Fibroblast of lung (primary cell): ENCODE data around the gene NF2. TPM values are rescaled to one million over a fixed set of nuclear protein-coding genes. Genes with fewer than 3 reads are reported as not detected.

ENCODE experiments used
- DNase-seq, 2 donors: peaks; one replicate each; pipeline versions ENCODE4 v3.0.0 to v3.0.0-alpha.2; 2010; ENCODE audit warnings: low read depth in 2 of 2
- H2AFZ ChIP-seq: 2 replicates; pipeline ENCODE4 v1.5.1; 2012; ENCODE audit warnings: low read length, control low read depth, inconsistent platforms
- H3K27ac ChIP-seq: 2 replicates; pipeline ENCODE4 v1.5.1; 2011; ENCODE audit warnings: low read length, control low read depth; ENCODE audit not compliant: insufficient read depth
- H3K27me3 ChIP-seq: 2 replicates; pipeline ENCODE4 v1.5.1; 2011; ENCODE audit warnings: mild to moderate bottlenecking, low read length; ENCODE audit not compliant: control insufficient read depth, insufficient read depth
- H3K36me3 ChIP-seq: 2 replicates; pipeline ENCODE4 v1.5.1; 2011; ENCODE audit warnings: low read length; ENCODE audit not compliant: control insufficient read depth, insufficient read depth
- H3K4me1 ChIP-seq: 2 replicates; pipeline ENCODE4 v1.5.1; 2011; ENCODE audit warnings: low read length; ENCODE audit not compliant: control insufficient read depth, insufficient read depth; ENCODE audit errors: extremely low read depth
- H3K4me2 ChIP-seq: 2 replicates; pipeline ENCODE4 v1.5.1; 2011; ENCODE audit warnings: low read length, control low read depth; ENCODE audit not compliant: insufficient read depth; ENCODE audit errors: extremely low read depth
- H3K4me3 ChIP-seq, 4 experiments: fragments of 200-600 bp in 1 of 4; sonication (generic) in 1 of 4; replicated peaks in 1 of 4; 2 replicates each; pipeline ENCODE4 v1.5.1; 2011 to 2016; ENCODE audit warnings: low read length in 4 of 4, low read depth in 3 of 4, mild to moderate bottlenecking in 3 of 4, control low read depth in 2 of 4, inconsistent platforms in 1 of 4, mixed read lengths in 1 of 4; ENCODE audit not compliant: insufficient read depth in 1 of 4; ENCODE audit errors: control extremely low read depth in 1 of 4
- H3K79me2 ChIP-seq: 2 replicates; pipeline ENCODE4 v1.5.1; 2012; ENCODE audit warnings: mild to moderate bottlenecking, low read length, inconsistent platforms; ENCODE audit not compliant: control insufficient read depth, insufficient read depth
- H3K9ac ChIP-seq: 2 replicates; pipeline ENCODE4 v1.5.1; 2011; ENCODE audit warnings: mild to moderate bottlenecking, low read length, control low read depth; ENCODE audit not compliant: insufficient read depth
- H3K9me3 ChIP-seq: 2 replicates; pipeline ENCODE4 v1.5.1; 2012; ENCODE audit warnings: low read depth, low read length; ENCODE audit not compliant: control insufficient read depth, insufficient read depth
- H4K20me1 ChIP-seq: 2 replicates; pipeline ENCODE4 v1.5.1; 2011; ENCODE audit warnings: low read length; ENCODE audit not compliant: control insufficient read depth, insufficient read depth; ENCODE audit errors: extremely low read depth
- CTCF ChIP-seq, 2 donors: IDR thresholded peaks in 1 of 2; conservative IDR thresholded peaks in 1 of 2; 1 replicate in 1 of 2; 2 replicates in 1 of 2; pipeline ENCODE4 v1.5.1; 2011 to 2012; ENCODE audit warnings: low read length in 2 of 2, control low read depth in 1 of 2, inconsistent platforms in 1 of 2, low read depth in 1 of 2, mild to moderate bottlenecking in 1 of 2
- EZH2 ChIP-seq: IDR thresholded peaks from 2 replicates; pipeline ENCODE4 v1.5.1; 2012; ENCODE audit warnings: low read length, control low read depth, mild to moderate bottlenecking; ENCODE audit errors: missing control alignments
- polyA plus RNA-seq, 2 donors: library from polyadenylated mRNA; depleted of rRNA in 1 of 2; stranded (reverse) in 1 of 2; unstranded in 1 of 2; fragments of >200 nt; gene quantifications; 2 replicates each; pipeline ENCODE4 v1.2.1, GENCODE V29; 2011 to 2012; ENCODE audit warnings: missing spikeins in 1 of 2
- total RNA-seq: library from RNA; depleted of rRNA; stranded (reverse); fragments of >200 nt; gene quantifications from 2 replicates; pipeline ENCODE4 v1.2.1, GENCODE V29; 2014

Gene NF2
- total and polyA plus RNA-seq, 2 donors (not counting 1 experiment from before 2014, with no cell fraction given), result 55.5 to 80.9 TPM

- no peak for TF ChIP-seq CTCF (conservative IDR thresholded peaks at IDR 0.05 in 1 of 2, IDR thresholded peaks at IDR 0.05 in 1 of 2; ENCODE audit: low read depth in 1 of 2, low read length in 2 of 2)
- TF ChIP-seq EZH2, result no peak
- H3K27ac ChIP-seq, result no peak overlapping the region
- H3K4me1 ChIP-seq, result no peaks in the 10 kb centered on the region
- no peak overlapping the region for H3K9ac ChIP-seq
- no peaks in the 10 kb centered on the region for H3K79me2 ChIP-seq
- H4K20me1 ChIP-seq, result no peaks in the 10 kb centered on the region
- no peak overlapping the region for H3K4me3 ChIP-seq
- DNase-seq, result no peak
- H3K27me3 ChIP-seq, result no peaks in the 10 kb centered on the region
- H3K4me2 ChIP-seq, result no peak overlapping the region
- H2AFZ ChIP-seq, result no peak overlapping the region
- H3K9me3 ChIP-seq, result no peaks in the 10 kb centered on the region
- H3K36me3 ChIP-seq, result peaks cover 19% of the 10 kb centered on the region
Measured at GRCh38 chr22:29684244-29684643, 80.8 kb downstream of the NF2 start.

GRCh38 chr22:29689206-29689879 lies 85.9 kb downstream of the NF2 start:
- H3K79me2 ChIP-seq, result no peaks in the 10 kb centered on the region
- no peak overlapping the region for H3K9ac ChIP-seq
- TF ChIP-seq EZH2 (no peak), CTCF (conservative IDR thresholded peaks at IDR 0.05 in 1 of 2, IDR thresholded peaks at IDR 0.05 in 1 of 2; ENCODE audit: low read depth in 1 of 2, low read length in 2 of 2) (no peak)
- H4K20me1 ChIP-seq, result no peaks in the 10 kb centered on the region
- peaks cover 12% of the 10 kb centered on the region for H3K36me3 ChIP-seq
- no peak overlapping the region for H3K4me3 ChIP-seq
- H3K27ac ChIP-seq, result no peak overlapping the region
- no peak overlapping the region for H3K4me2 ChIP-seq
- H2AFZ ChIP-seq, result no peak overlapping the region
- no peaks in the 10 kb centered on the region for H3K9me3 ChIP-seq
- DNase-seq, result no peak
- no peaks in the 10 kb centered on the region for H3K4me1 ChIP-seq
- no peaks in the 10 kb centered on the region for H3K27me3 ChIP-seq

- Histone ChIP-seq H3K36me3 (peaks cover 9% of the 10 kb centered on the region), H4K20me1 (no peaks in the 10 kb centered on the region), H3K27ac (no peak overlapping the region), H2AFZ (no peak overlapping the region), H3K4me1 (no peaks in the 10 kb centered on the region), H3K79me2 (no peaks in the 10 kb centered on the region), H3K4me3 (no peak overlapping the region), H3K9me3 (no peaks in the 10 kb centered on the region), H3K9ac (no peak overlapping the region), H3K4me2 (no peak overlapping the region), H3K27me3 (no peaks in the 10 kb centered on the region)
- DNase-seq, result peak; percentile 46 to 58
- TF ChIP-seq EZH2 (no peak), CTCF (conservative IDR thresholded peaks at IDR 0.05 in 1 of 2, IDR thresholded peaks at IDR 0.05 in 1 of 2; ENCODE audit: low read depth in 1 of 2, low read length in 2 of 2) (peak; percentile 66 to 87)
Measured at GRCh38 chr22:29689880-29690213, 86.4 kb downstream of the NF2 start.
